Measurements from ENCODE around the gene TWF2.

- no peak for TF ChIP-seq POLR2A (IDR thresholded peaks at IDR 0.05)
- TF ChIP-seq CTCF (IDR thresholded peaks at IDR 0.05): no peak
Measured at GRCh38 chr3:52248165-52248541, 9.2 kb upstream of the TWF2 start.
